Fibroblast of the aortic adventitia (primary cell): ENCODE results near the gene IQCN. TPM values are rescaled to one million over a fixed set of nuclear protein-coding genes. Genes with fewer than 3 reads are reported as not detected.
"Not testable (repeated sequence)": the region's sequence is repeated elsewhere in the genome, so short reads cannot be mapped to it uniquely, and the experiment has no call there.

ENCODE experiments used
- DNase-seq: peaks from one replicate; pipeline ENCODE4 v3.0.0-alpha.2; 2010; ENCODE audit warnings: low read depth
- H3K4me3 ChIP-seq: 2 replicates; pipeline ENCODE4 v1.5.1; 2011; ENCODE audit warnings: low read depth, mild to moderate bottlenecking, control low read depth, low read length, moderate library complexity
- CTCF ChIP-seq: IDR thresholded peaks from 2 replicates; pipeline ENCODE4 v1.5.1; 2011; ENCODE audit warnings: mild to moderate bottlenecking, low read length, control low read depth, inconsistent platforms; ENCODE audit not compliant: insufficient read depth
- small RNA-seq: library from RNA; depleted of rRNA; stranded (forward); fragments of <200 nt; gene quantifications from one replicate; pipeline ENCODE3, GENCODE V24; 2012
- total RNA-seq: library from RNA; depleted of rRNA; stranded (reverse); fragments of >200 nt; gene quantifications from 2 replicates; pipeline ENCODE4 v1.2.3, GENCODE V29; 2012; ENCODE audit warnings: low replicate concordance

Gene IQCN
- total RNA-seq, 1 donor = 1.5 TPM

GRCh38 chr19:18211683-18212082 is 62.6 kb downstream of the IQCN start:
- no peak for DNase-seq
- no peak for TF ChIP-seq CTCF
- H3K4me3 ChIP-seq = no peak overlapping the region

GRCh38 chr19:18209912-18210311 is 64.3 kb downstream of the IQCN start:
- DNase-seq, H3K4me3 ChIP-seq: not testable (repeated sequence)

- peak overlapping the region; percentile 52 for H3K4me3 ChIP-seq
- peak; percentile 52 for TF ChIP-seq CTCF
- peak; percentile 96 for DNase-seq
Measured at GRCh38 chr19:18208098-18208951, 65.9 kb downstream of the IQCN start.

Small RNAs within 50 kb of the gene (small RNA-seq; reads per million reads assigned to genes)
- gene MIR3188 = not detected
- gene RPL39P38 = not detected

Other genes with a start within 250 kb of the IQCN start
- not detected in 2 replicates for gene IL12RB1, start 187.5 kb downstream of the IQCN start, total RNA-seq
- 2.4 and 3.1 TPM in 2 replicates for gene MAST3, start 176.7 kb downstream of the IQCN start, total RNA-seq
- 36.7 and 41.3 TPM in 2 replicates for gene PIK3R2, start 121.3 kb downstream of the IQCN start, total RNA-seq
- 0.90 and 23.1 TPM in 2 replicates for gene IFI30, start 100.6 kb downstream of the IQCN start, total RNA-seq
- 4.4 and 11.7 TPM in 2 replicates for gene MPV17L2, start 81.2 kb downstream of the IQCN start, total RNA-seq
- 2.8 TPM in 1 of 2 replicates, not detected in the other for gene RAB3A, start 70.4 kb downstream of the IQCN start, total RNA-seq
- gene PDE4C, start 48.0 kb downstream of the IQCN start, total RNA-seq = not detected in 2 replicates
- 61.9 and 85.6 TPM in 2 replicates for gene JUND, start 7.2 kb upstream of the IQCN start, total RNA-seq
- 113 and 119 TPM in 2 replicates for gene LSM4, start 48.6 kb upstream of the IQCN start, total RNA-seq
- 9.6 and 27.2 TPM in 2 replicates for gene PGPEP1, start 66.1 kb upstream of the IQCN start, total RNA-seq
- 23.8 and 27.6 TPM in 2 replicates for gene GDF15, start 111.7 kb upstream of the IQCN start, total RNA-seq
- 0.09 TPM in 1 of 2 replicates, not detected in the other for gene LRRC25, start 123.2 kb upstream of the IQCN start, total RNA-seq
- 66.7 and 76.4 TPM in 2 replicates for gene SSBP4, start 144.9 kb upstream of the IQCN start, total RNA-seq
- 6.3 and 42.1 TPM in 2 replicates for gene ISYNA1, start 163.7 kb upstream of the IQCN start, total RNA-seq
- gene ELL, start 247.6 kb upstream of the IQCN start, total RNA-seq = 6.5 and 10.9 TPM in 2 replicates